Upper lobe of left lung (tissue), 6 donors: ENCODE measurements around the gene ADI1. TPM values are rescaled to one million over a fixed set of nuclear protein-coding genes. Genes with fewer than 3 reads are reported as not detected.

ENCODE experiments used
- ATAC-seq, 2 donors: fragments of 200-7000 bp; cut with Tn5 transposase; one replicate each; pipeline ENCODE4 v1.9.1; 2022; ENCODE audit warnings: mild to moderate bottlenecking in 2 of 2, moderate library complexity in 2 of 2; ENCODE audit not compliant: low FRiP score in 2 of 2
- DNase-seq, 2 donors: peaks; one replicate each; pipeline ENCODE4 v3.0.0-alpha.2; 2019 to 2020
- H3K27ac ChIP-seq, 4 donors: fragments of 200-600 bp; sonication (generic); one replicate each; pipeline ENCODE4 v1.5.1; 2016 to 2019
- H3K27me3 ChIP-seq, 4 donors: fragments of 200-600 bp; sonication (generic); one replicate each; pipeline ENCODE4 v1.5.1; 2017 to 2019
- H3K36me3 ChIP-seq, 4 donors: fragments of 200-600 bp; sonication (generic); one replicate each; pipeline ENCODE4 v1.5.1; 2016 to 2019
- H3K4me1 ChIP-seq, 4 donors: fragments of 200-600 bp; sonication (generic); one replicate each; pipeline ENCODE4 v1.5.1; 2018 to 2019
- H3K4me3 ChIP-seq, 4 donors: fragments of 200-600 bp; sonication (generic); one replicate each; pipeline ENCODE4 v1.5.1; 2017 to 2019; ENCODE audit warnings: mild to moderate bottlenecking in 2 of 4, moderate library complexity in 1 of 4
- H3K9me3 ChIP-seq, 4 donors: fragments of 200-600 bp; sonication (generic); one replicate each; pipeline ENCODE4 v1.5.1; 2018 to 2019
- EP300 ChIP-seq, 4 donors: sonication (generic); formaldehyde crosslinking; IDR thresholded peaks; one replicate each; pipeline ENCODE4 v1.5.1; 2017; ENCODE audit warnings: antibody characterized with exemption in 4 of 4, control low read depth in 2 of 4
- POLR2A ChIP-seq, 4 donors: fragments of 450-650 bp; IDR thresholded peaks; one replicate each; pipeline ENCODE4 v1.5.1; 2016 to 2017; ENCODE audit warnings: antibody characterized with exemption in 4 of 4, mild to moderate bottlenecking in 2 of 4
- POLR2AphosphoS5 ChIP-seq, 2 donors: sonication (generic); formaldehyde crosslinking; IDR thresholded peaks; one replicate each; pipeline ENCODE4 v1.5.1; 2017; ENCODE audit warnings: antibody characterized with exemption in 2 of 2
- WGBS, 2 donors: methylation state at CpG; one replicate each; pipeline ENCODE4 v1.1.5; 2017 to 2018; 5-methylcytosine and 5-hydroxymethylcytosine counted together
- total RNA-seq, 6 donors: library from RNA; depleted of rRNA in 4 of 6; stranded (reverse); fragments of >200 nt in 4 of 6; gene quantifications; one replicate each; pipeline versions ENCODE4 v1.1.0 to v1.2.1, GENCODE V29; 2016 to 2021
- TF ChIP-seq, protein P1 (sequence below), 6 experiments: fragments of 450-650 bp in 4 of 6; fragments of 200-600 bp in 2 of 6; sonication (generic) in 2 of 6; IDR thresholded peaks; one replicate each; pipeline ENCODE4 v1.5.1; 2016 to 2019; ENCODE audit warnings: antibody characterized with exemption in 6 of 6
- donor health status: DM: no; HTN: no; CAD: no; lungs with moderate emphysema.
- donor health status: DM: no; HTN: yes; CAD: no; lungs with severe emphysema.

The ADI1 gene
- total RNA-seq, 6 donors from 2014 or later = 40.9 to 87.3 (median 77.3) TPM

DNA sequence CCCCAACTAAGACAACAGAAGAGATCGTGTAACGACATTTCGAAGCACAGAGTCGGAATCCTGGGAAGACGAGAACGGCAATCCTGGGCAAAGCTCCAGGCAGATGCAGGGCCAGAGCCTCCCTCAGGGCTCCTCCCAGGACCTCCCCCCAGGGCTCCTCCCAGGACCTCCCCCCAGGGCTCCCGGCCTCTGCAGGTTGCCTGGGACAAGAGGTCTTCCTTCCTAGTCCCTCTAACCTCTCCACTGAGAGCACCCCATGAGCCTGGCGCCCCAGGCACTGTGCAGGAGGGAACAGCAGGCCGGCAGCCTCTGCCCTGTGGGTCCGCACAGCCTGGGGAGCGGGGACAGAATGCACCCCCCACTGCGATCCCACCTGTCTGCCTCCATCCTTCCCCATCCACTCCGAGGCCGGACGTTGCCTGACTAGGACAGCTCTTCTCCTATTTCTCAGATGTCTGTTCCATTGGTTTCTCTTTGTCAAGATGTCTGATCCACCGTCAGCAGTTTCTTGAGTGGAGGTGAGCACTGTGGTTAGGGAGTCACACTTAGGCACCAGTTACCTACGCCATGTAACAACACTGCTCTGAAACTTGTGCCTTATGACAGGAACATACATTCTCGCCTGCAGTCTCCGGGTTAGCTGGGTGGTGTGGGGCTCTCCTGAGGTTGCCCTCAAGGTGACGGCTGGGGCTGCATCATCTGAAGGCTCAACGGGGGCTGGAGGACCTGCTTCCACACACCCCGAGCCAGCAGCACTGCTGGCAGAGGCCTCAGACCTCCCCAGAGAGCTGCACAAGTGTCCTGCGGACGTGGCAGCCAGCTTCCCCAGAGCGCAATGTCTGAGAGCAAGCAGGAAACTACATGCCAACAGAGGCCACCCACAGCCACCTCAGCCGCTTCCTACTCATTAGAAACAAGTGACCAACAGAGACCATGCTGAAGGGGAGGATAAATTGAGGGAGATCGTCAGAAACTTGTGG is 28.9 kb downstream of the ADI1 start:
- Histone ChIP-seq H3K9me3 (no peaks in the 10 kb centered on the region), H3K4me3 (no peak overlapping the region), H3K27me3 (no peaks in the 10 kb centered on the region), H3K27ac (no peak overlapping the region), H3K36me3 (peaks cover 0 to 12% (median 0%) of the 10 kb centered on the region in 4 donors), H3K4me1 (peaks cover 0 to 5% (median 2%) of the 10 kb centered on the region in 4 donors)
- ATAC-seq (no peak), DNase-seq (no peak)
- no peak for TF ChIP-seq EP300 (IDR thresholded peaks at IDR 0.05)
- 72 to 77% methylated on average over 17 to 27 of the region's 27 CpGs for WGBS, 2 donors

DNA sequence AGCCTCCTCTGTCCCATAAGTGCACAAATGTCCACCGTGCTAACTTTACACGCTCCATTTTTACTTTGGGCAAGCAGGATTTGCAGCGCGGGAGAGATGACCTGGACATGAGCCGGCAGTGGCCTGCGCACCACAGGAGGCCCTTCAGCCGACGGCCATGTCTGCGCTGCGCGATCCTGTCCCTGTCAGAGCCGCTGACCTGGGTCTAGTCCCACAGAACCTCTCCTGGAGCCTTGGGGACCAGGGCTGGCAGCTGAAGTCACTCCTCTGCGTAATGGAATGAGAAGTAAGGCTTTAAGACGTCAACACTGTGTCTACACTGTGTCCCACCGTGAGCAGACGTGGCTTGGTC is 29.6 kb downstream of the ADI1 start:
- Histone ChIP-seq H3K27ac (no peak overlapping the region), H3K4me3 (no peak overlapping the region), H3K36me3 (peaks cover 0 to 9% (median 0%) of the 10 kb centered on the region in 4 donors), H3K4me1 (peaks cover 0 to 5% (median 2%) of the 10 kb centered on the region in 4 donors), H3K27me3 (no peaks in the 10 kb centered on the region), H3K9me3 (no peaks in the 10 kb centered on the region)
- 91 to 93% methylated on average over 14 to 16 of the region's 16 CpGs for WGBS, 2 donors
- no peak for ATAC-seq
- peak in 1 of 2 donors; percentile 9 for DNase-seq
- TF ChIP-seq, protein P1, sequence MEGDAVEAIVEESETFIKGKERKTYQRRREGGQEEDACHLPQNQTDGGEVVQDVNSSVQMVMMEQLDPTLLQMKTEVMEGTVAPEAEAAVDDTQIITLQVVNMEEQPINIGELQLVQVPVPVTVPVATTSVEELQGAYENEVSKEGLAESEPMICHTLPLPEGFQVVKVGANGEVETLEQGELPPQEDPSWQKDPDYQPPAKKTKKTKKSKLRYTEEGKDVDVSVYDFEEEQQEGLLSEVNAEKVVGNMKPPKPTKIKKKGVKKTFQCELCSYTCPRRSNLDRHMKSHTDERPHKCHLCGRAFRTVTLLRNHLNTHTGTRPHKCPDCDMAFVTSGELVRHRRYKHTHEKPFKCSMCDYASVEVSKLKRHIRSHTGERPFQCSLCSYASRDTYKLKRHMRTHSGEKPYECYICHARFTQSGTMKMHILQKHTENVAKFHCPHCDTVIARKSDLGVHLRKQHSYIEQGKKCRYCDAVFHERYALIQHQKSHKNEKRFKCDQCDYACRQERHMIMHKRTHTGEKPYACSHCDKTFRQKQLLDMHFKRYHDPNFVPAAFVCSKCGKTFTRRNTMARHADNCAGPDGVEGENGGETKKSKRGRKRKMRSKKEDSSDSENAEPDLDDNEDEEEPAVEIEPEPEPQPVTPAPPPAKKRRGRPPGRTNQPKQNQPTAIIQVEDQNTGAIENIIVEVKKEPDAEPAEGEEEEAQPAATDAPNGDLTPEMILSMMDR (IDR thresholded peaks at IDR 0.05) = no peak
- TF ChIP-seq POLR2AphosphoS5 (IDR thresholded peaks at IDR 0.05) (no peak), EP300 (IDR thresholded peaks at IDR 0.05) (no peak), POLR2A (IDR thresholded peaks at IDR 0.05) (no peak)

DNA sequence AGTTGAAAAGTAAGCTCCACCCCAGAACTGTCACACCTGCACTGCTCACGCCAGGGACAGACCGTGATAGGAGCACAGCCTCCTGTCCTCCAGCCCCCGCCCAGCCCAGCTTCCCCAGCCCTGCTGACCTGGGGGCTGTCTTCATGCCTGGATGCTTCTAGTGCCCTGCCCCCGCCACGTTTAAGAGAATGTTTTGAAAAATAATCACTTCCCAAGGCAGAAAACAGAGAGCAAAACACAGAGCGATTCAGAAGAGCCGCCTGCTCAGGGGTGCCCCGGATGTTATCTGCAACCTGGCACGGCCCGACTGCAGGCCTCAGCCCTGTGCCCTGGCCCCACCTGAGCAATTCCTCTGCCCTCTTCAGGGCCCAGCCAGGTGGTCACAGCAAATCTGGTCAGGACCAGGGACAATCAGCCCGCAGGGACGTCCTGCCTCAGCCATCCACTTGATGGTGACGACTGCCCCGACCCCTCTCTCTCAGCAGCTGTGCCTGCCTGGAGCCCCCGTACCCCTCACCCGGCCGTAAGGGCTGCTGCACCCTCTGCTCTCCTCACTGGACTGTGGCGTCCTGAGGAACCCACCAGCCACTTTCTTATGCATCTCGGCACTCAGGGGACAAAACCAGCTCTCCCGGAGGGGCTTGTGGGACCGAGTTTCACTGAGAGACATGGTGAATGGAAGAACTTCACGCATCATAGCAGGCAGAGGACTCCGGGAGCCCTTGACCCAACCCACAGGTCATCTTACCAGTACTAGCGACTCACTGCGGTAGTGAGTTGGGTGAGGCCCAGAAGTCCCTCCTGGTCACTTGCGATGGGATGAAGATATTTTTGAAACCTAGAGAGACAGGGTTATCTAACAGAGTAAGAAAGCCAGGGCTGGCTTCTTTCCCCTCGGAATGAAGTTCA is 30.2 kb downstream of the ADI1 start:
- no peak overlapping the region for H3K27ac ChIP-seq
- no peak overlapping the region for H3K4me3 ChIP-seq
- H3K4me1 ChIP-seq = peaks cover 0 to 5% (median 2%) of the 10 kb centered on the region in 4 donors
- TF ChIP-seq EP300 (IDR thresholded peaks at IDR 0.05) = no peak
- TF ChIP-seq POLR2AphosphoS5 (IDR thresholded peaks at IDR 0.05) = no peak
- no peak for TF ChIP-seq POLR2A (IDR thresholded peaks at IDR 0.05)
- TF ChIP-seq, protein P1 (IDR thresholded peaks at IDR 0.05) = no peak
- ATAC-seq (no peak), DNase-seq (peak in 1 of 2 donors; percentile 19)
- 66 to 77% methylated on average over 16 to 27 of the region's 27 CpGs for WGBS, 2 donors
- no peaks in the 10 kb centered on the region for H3K9me3 ChIP-seq
- no peaks in the 10 kb centered on the region for H3K27me3 ChIP-seq
- H3K36me3 ChIP-seq = peaks cover 0 to 10% (median 0%) of the 10 kb centered on the region in 4 donors

DNA sequence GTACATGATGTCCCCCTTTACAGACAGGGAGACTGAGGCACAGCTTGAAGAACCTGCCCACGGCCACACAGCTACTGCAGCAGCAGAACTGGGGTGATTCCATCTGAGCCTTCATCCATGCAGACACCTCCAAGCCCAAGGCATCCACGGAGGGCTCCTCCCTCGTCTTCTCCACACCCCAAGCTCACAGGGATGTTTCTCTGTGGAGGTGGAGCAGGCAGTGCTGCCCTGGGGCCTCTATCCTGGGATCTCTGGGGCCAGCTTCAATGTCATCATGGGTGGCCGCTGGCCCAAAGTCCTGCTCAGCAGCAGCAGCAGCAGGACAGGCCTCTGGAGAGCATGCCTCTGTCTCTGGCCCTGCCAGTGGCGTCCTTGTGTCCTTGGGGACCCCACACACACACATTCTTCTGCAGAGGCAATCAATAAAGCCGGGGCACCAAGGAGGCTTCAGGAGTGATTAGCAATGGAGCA is 31.2 kb downstream of the ADI1 start:
- DNase-seq (peak in 1 of 2 donors; percentile 8), ATAC-seq (no peak)
- Histone ChIP-seq H3K36me3 (peaks cover 0 to 16% (median 0%) of the 10 kb centered on the region in 4 donors), H3K9me3 (no peaks in the 10 kb centered on the region), H3K4me3 (no peak overlapping the region), H3K27me3 (no peaks in the 10 kb centered on the region), H3K27ac (no peak overlapping the region), H3K4me1 (peaks cover 0 to under 1% (median 0%) of the 10 kb centered on the region in 4 donors)
- WGBS, 2 donors = 85 to 90% methylated on average over 3 to 6 of the region's 6 CpGs
- TF ChIP-seq EP300 (IDR thresholded peaks at IDR 0.05) = no peak
- TF ChIP-seq POLR2AphosphoS5 (IDR thresholded peaks at IDR 0.05) = no peak
- TF ChIP-seq, protein P1 (IDR thresholded peaks at IDR 0.05) = no peak
- no peak for TF ChIP-seq POLR2A (IDR thresholded peaks at IDR 0.05)

DNA sequence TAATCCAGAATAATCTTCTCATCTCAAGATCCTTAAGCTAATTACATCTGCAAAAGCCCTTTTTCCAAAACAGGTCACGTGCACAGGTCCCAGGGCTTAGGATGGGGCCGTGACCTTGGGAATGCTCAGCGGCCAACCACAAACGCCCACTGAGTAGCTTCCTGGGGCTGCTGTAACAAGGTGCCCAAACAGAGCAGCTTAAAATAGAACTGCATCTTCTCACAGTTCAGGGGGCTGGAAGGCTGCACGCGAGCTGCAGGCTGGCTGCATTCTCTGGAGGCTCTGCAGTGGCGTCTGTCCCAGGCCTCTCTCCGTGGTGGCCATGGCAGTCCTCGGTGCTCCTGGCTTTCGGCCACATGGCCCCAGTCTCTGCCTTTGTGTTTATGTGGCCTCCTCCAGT is 31.9 kb downstream of the ADI1 start:
- TF ChIP-seq, protein P1 (IDR thresholded peaks at IDR 0.05) = no peak
- Histone ChIP-seq H3K4me3 (no peak overlapping the region), H3K36me3 (peaks cover 0 to 23% (median under 1%) of the 10 kb centered on the region in 4 donors), H3K9me3 (no peaks in the 10 kb centered on the region), H3K27ac (no peak overlapping the region), H3K4me1 (no peaks in the 10 kb centered on the region), H3K27me3 (no peaks in the 10 kb centered on the region)
- ATAC-seq (no peak), DNase-seq (peak in 1 of 2 donors; percentile 12)
- 88 to 89% methylated on average over 6 to 10 of the region's 10 CpGs for WGBS, 2 donors
